Measurements from ENCODE around the gene NAV1. TPM values are rescaled to one million over a fixed set of nuclear protein-coding genes. Genes with fewer than 3 reads are reported as not detected.
"Not testable (repeated sequence)": the region's sequence is repeated elsewhere in the genome, so short reads cannot be mapped to it uniquely, and the experiment has no call there.

NAV1 gene
- total and polyA plus RNA-seq, 11 donors: 30.5 to 107 (median 73.4) TPM

DNA sequence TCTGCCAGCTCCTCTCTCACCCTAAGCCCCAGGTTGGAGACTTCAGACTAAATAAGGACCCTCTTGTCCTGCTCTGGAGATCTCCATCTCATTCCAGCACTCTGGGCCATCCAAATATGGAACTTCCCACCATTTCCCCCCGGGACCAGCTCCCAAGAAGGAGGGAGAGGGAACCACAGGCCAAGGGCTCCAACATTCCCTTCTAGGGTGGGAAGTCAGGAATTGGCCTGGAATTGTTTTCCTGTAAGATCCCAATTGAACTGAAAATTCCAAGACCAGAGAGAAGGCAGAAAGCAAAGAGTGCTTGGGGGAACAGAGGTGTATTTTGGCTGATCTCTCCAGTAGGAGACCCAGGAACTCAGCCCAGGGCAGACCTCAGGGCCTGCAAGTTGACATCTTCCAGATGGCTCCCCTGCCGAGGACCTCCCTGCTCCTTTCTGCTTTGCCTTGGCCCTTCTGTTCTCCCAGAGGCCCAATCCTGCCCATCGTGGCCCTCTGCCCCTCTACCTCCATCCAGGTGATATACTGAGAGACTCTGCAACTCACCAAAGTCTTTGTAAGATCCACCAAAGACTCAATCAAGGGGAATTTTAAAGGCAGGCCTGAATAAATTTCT is 46.9 kb upstream of the NAV1 start:
- peak overlapping the region in 11 of 12 donors; percentile 4 to 98 (median 23) for H3K27ac ChIP-seq
- H3K27me3 ChIP-seq: no peaks in the 10 kb centered on the region
- no peak for ATAC-seq
- DNase-seq: peak in 1 of 5 donors; percentile 40
- 60 to 75% (median 65%) methylated on average over 3 of the region's 3 CpGs for WGBS, 4 donors
- H3K4me3 ChIP-seq: no peak overlapping the region
- H3K9me3 ChIP-seq: no peaks in the 10 kb centered on the region
- intact Hi-C loops (cut with DNase I): no loop called here
- peaks cover 23 to 93% (median 74%) of the 10 kb centered on the region in 12 donors for H3K4me1 ChIP-seq
- TF ChIP-seq, protein P1, sequence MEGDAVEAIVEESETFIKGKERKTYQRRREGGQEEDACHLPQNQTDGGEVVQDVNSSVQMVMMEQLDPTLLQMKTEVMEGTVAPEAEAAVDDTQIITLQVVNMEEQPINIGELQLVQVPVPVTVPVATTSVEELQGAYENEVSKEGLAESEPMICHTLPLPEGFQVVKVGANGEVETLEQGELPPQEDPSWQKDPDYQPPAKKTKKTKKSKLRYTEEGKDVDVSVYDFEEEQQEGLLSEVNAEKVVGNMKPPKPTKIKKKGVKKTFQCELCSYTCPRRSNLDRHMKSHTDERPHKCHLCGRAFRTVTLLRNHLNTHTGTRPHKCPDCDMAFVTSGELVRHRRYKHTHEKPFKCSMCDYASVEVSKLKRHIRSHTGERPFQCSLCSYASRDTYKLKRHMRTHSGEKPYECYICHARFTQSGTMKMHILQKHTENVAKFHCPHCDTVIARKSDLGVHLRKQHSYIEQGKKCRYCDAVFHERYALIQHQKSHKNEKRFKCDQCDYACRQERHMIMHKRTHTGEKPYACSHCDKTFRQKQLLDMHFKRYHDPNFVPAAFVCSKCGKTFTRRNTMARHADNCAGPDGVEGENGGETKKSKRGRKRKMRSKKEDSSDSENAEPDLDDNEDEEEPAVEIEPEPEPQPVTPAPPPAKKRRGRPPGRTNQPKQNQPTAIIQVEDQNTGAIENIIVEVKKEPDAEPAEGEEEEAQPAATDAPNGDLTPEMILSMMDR (IDR thresholded peaks at IDR 0.05): no peak
- peaks cover 0 to 65% (median 43%) of the 10 kb centered on the region in 9 donors for H3K36me3 ChIP-seq

- intact Hi-C loops (cut with DNase I); DNase-seq; H3K9me3 ChIP-seq; ATAC-seq; H3K4me3 ChIP-seq; H3K27me3 ChIP-seq: not testable (repeated sequence)
- WGBS, 4 donors: 88 to 93% (median 91%) methylated on average over 2 to 3 of the region's 3 CpGs
- Histone ChIP-seq H3K4me1 (peaks cover 23 to 90% (median 74%) of the 10 kb centered on the region in 12 donors), H3K36me3 (peaks cover 0 to 54% (median 31%) of the 10 kb centered on the region in 9 donors), H3K27ac (peak overlapping the region in 6 of 12 donors; percentile 22 to 98 (median 70))
These were observed 45.8 kb upstream of the NAV1 start for GRCh38 chr1:201493026-201493656.

DNA sequence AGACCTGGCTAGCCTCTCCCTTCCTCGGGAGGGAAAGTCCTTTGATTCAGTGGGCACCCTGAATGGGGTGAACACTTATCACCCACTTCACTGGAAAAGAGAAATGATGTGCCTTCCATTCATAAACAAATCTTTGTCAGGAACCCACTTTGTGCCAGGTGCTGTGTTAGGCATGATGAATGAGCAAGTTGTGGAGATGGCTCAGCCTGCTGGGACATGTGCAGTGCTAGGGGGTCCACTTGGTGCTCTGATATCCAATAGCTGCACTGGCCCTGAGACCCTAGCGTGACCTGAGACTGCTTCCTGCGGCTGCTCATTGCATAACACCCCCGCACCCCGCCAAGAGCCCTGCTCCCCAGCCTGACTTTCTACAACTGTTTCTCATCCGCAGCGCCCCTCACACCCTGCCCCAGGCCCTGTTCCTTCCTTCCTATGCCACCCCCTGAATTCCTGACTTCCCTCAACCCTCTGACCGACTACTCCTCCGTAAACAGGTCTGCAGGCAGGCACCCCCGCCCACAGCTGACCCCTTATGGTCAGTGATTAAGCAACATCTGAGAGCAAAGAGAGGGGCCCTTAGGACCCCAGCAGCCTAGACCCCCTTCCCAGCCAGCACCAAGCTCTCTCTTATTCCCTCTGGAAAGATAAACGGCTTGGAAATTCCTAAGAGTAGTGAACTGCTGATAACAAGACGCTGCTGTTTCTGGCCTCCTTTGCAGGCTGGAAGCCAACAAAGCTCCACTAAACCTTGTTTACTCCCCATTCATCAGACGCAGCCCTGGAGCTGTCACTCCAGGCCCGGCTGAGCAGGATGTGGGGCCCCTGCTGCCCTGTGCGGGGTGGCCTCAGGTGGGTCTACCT is 44.9 kb upstream of the NAV1 start:
- TF ChIP-seq POLR2A (IDR thresholded peaks at IDR 0.05): no peak
- TF ChIP-seq, protein P1 (IDR thresholded peaks at IDR 0.05): no peak
- ATAC-seq: peak; percentile 10 to 35 (median 19)
- WGBS, 4 donors: 42 to 48% (median 43%) methylated on average over 14 to 15 of the region's 15 CpGs
- intact Hi-C loops (cut with DNase I): no loop called here
- H3K27ac ChIP-seq: peak overlapping the region in 9 of 12 donors; percentile 5 to 98 (median 35)
- H3K4me3 ChIP-seq: no peak overlapping the region
- peaks cover 0 to 52% (median 23%) of the 10 kb centered on the region in 9 donors for H3K36me3 ChIP-seq
- no peaks in the 10 kb centered on the region for H3K27me3 ChIP-seq
- no peaks in the 10 kb centered on the region for H3K9me3 ChIP-seq
- DNase-seq: peak in 1 of 5 donors; percentile 76
- H3K4me1 ChIP-seq: peaks cover 23 to 90% (median 70%) of the 10 kb centered on the region in 12 donors

DNA sequence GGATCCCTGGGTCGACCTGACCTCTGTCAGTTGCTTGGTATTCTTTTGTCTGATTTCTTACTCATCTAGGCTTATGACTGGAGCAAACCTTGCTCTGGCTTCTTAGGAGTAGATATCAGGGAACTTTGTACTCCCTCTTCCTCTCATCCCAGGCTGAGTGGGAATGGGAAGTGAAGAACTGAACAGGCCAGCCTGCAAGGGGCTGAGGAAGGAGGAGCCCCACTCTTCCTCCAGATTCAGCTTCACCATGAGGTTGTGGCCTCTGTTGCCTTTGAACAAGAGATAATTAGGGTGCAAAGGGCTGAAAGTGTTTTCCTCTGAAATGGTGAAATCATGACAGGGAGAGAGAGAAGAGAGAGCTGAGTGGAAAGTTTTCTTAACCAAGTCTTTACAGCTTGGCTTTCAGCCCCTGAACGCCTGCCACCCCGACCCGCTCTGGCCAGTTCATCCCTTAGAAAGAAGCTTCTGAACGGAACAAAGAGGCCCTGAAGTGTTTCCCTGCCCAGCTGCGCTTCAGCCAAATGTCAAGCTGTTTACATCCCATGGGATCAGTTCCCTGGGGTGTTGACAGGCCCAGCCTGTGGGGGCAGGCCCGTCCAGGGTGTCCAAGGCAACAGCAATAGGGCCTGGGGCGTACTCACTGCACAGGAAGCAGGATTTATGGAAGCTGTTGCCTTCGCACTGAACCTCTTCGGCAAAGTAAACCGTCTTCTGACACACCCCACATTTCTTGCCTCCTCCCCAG is 43.2 kb upstream of the NAV1 start:
- Histone ChIP-seq H3K36me3 (peaks cover 0 to 44% (median 12%) of the 10 kb centered on the region in 9 donors), H3K4me1 (peaks cover 23 to 93% (median 68%) of the 10 kb centered on the region in 12 donors), H3K27me3 (no peaks in the 10 kb centered on the region), H3K9me3 (no peaks in the 10 kb centered on the region), H3K27ac (peak overlapping the region; percentile 34 to 98 (median 77)), H3K4me3 (no peak overlapping the region)
- WGBS, 4 donors: 18 to 32% (median 28%) methylated on average over 9 to 11 of the region's 11 CpGs
- peak; percentile 80 to 85 (median 84) for ATAC-seq
- peak; percentile 75 to 87 (median 85) for DNase-seq
- intact Hi-C loops (cut with DNase I): loop anchor here in 1 of 10 donors (1.0 kb wide), 1 partner anchor 26 kb away; the partner anchor contains the start of gene PHLDA3
- TF ChIP-seq, protein P1 (IDR thresholded peaks at IDR 0.05): no peak
- no peak for TF ChIP-seq POLR2A (IDR thresholded peaks at IDR 0.05)

Data from heart left ventricle (tissue), 16 donors.